Stimulated activated CD4-positive, alpha-beta T cell treated with anti-CD3 and anti-CD28 coated beads, Interleukin-1b, Interleukin-23, amount 100 ng/mL, for 24 hours (primary cell): ENCODE measurements around the gene KLHL29.
"Not testable (repeated sequence)": the region's sequence is repeated elsewhere in the genome, so short reads cannot be mapped to it uniquely, and the experiment has no call there.

Experiments used
- DNase-seq, 4 experiments: peaks; one replicate each; pipeline ENCODE4 v3.0.0-alpha.2; 2020; ENCODE audit warnings: low read depth in 4 of 4, low spot score in 1 of 4

The KLHL29 gene

DNA sequence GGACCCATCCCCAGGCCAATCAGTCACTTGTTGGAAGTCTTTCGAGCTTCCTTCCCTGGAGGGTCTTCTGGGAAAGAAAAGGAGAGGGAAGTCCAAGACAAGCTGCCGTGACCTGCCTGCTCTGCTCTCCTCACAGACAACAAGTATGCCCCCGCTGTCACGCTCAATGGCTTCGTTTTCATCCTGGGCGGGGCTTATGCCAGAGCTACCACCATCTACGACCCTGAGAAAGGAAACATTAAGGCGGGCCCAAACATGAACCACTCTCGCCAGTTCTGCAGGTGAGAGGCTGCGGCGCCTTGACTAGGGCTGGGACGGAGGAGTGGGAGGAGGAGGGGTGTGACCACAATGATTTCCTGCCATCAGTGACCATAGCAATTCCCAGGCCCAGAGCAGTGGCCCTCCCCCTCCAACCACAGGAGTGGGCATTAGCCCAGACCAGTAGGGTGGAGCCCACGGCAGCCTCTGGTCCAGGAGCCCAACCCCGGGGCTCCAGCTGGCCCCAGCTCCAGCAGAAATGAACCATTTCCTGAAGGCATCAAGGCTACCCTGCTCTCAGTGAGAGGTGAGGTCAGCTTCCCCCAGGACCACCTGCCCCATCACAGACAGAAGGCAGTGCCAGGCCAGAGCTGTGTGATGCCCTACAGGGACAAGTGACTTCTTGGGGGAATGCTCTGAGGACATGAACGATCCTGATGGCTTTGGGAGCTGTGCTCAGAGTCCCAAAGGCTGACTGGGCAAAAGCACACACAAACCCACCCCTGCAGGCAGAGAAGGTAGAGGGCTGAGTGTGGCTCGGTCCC lies 318.8 kb downstream of the KLHL29 start:
- no peak for DNase-seq

- DNase-seq: no peak
Observed at GRCh38 chr2:23705771-23706612, 321.0 kb downstream of the KLHL29 start.

DNA sequence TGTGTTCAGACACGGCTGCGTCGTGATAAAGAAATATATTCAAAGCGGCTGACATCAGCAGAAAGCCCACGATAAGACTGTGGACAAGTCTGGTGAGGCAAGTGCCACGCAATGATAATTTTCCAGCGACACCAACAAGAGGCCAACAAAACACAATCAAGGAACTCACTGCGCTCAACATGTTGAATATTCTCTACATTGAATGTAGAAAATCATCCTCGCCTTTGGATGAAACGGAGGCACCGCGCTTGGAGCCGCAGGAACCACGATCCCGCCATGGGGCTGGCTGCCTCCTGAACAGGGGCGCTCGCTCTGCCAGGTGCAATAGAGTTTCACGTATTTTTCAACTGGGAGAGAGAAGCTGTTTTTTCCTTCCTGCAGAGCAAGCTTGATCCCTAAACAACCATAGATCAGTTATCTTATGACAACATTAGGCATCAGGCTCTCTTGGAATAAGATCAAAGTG lies 321.7 kb downstream of the KLHL29 start:
- no peak for DNase-seq

GRCh38 chr2:23707096-23707495 lies 322.1 kb downstream of the KLHL29 start:
- DNase-seq: no peak

DNA sequence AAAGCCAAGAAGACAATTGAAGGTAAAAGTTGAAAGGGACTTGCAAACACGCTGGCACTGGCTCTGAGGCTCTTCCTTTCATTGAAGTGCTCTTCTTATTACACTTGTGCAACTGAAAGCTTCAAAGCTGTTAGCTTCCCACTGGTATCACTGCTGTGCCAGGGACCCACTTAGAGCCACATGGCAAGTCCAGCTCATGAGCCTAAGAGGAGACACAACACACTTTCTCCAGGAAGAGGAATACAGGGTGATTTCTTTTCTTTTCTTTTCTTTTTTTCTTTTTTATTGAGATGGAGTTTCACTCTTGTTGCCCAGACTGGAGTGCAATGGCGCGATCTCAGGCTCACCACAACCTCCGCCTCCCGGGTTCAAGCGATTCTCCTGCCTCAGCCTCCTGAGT lies 323.8 kb downstream of the KLHL29 start:
- no peak for DNase-seq

GRCh38 chr2:23709311-23709710 lies 324.3 kb downstream of the KLHL29 start:
- DNase-seq: no peak

GRCh38 chr2:23711979-23712755 lies 327.2 kb downstream of the KLHL29 start:
- DNase-seq: no peak

DNA sequence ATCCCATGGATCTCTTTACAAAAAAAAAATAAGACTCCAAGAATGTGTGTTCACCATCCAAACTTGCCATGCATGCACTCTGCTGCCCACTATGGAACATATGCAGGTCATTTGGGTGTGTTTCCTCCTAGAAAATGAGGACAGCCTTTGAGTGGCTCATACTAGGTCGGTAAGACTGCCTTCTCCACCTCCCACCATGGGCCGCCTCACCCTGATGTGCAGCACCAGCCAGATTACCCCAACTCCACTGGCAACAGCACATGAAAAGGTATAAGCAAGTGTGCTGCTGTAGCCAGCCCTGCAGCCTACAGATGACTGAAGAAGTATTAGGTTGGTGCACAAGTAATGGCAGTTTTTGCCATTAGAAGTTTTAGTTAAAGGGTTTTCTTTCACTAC lies 327.8 kb downstream of the KLHL29 start:
- DNase-seq: no peak

GRCh38 chr2:23713351-23713750 lies 328.4 kb downstream of the KLHL29 start:
- DNase-seq: no peak

DNA sequence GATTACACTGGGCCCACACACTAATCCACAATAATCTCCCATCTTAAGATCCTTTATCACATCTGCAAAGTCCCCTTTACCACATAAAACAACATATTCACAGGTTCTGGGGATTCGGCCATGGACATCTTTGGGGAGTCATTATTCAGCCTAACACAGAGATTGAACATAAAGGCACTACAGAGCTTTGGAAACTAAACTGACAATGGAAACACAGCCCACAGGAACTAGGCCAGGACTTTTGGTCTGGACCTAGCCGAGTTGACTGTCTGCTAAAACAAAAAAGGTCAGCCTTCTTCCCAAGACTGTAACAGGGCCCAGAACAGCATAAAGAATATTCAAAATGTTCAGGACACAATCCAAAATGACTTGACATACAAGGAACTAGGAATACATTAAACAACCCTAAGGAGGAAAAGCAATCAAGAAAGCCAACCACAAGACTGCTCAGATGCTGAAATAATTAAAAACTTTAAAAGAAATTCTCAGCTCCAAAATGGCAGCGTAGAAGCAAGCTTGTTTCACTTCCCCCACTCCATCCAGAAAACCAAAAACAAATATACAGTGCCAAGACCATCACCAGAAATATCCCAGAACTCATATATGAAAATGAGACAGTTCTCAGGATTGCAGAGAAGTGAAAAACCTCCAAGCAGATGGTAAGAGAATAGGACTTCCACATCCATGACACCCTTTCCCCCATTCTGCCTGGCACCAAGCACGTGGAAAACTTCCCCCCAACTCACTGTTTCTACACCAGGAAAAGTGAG lies 334.1 kb downstream of the KLHL29 start:
- DNase-seq: no peak

DNA sequence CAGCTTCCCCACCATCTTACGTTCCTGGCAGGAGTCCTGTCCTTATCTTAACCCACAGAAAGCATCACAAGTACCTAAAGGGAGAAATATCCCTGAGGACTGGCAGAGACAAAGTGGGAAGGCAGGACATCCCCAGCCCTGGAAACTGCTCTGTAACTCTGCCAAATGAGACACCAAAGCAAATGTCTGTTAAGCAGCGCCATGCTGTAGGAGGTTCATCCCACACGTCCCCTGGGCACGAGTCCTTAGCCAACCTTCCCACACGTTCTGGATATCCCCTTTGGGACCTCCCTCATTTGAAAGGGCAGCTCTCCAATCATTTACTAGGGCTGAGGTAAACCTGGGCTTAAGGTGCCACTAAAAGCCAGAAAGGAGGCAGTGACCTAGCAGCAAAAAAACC lies 334.7 kb downstream of the KLHL29 start:
- no peak for DNase-seq

DNA sequence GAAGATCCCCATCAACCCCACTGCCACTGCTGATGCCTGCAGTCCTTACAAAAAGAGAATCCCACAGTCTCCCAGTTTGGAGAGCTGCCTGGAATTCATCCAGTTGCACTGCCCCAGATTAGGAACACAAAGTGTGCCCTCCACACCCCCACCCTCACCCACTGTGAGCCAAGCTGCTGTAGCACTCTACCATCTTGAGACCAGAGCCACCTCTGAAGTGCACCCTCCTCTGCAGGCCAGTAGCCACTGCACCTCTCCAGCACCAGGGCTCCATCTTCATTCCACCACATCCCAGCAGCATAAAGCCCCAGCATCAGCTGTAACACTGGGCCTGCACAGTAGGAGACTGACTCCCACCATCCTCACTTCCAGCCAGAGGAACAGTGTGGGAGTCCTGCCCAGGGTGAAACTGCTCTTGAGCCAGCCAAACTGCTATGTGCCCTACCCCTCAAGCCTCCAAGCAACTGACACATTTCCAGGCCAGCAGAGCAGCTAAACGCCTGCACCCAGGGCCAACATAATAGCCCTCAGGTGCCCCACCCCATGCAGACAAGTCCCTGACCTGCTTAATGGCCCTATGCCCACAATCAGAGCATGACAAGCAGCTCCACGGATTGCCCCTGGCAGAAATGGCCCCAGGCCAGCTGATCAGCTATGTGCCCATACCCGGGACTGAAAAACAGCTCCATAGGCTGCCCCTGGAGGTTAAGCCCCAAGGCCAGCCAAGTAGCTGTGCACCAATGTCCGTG lies 335.9 kb downstream of the KLHL29 start:
- DNase-seq: no peak

DNA sequence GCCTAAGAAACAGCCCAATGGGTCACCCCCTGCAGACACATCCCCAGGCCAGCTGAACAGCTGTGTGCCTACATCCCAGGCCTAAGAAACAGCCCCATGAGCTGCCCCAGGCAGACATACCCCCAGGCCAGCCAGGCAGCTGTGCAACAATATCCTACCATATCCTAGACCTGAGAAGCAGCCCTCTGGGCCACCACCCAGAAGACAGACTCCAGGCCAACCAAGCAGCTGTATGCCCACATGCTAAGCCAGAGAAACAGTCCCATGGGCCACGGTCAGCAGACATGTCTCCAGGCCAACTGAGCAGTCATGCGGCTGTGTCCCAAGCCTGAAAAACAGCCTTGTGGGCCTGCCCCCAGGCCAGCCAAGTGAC lies 336.5 kb downstream of the KLHL29 start:
- DNase-seq: no peak

DNA sequence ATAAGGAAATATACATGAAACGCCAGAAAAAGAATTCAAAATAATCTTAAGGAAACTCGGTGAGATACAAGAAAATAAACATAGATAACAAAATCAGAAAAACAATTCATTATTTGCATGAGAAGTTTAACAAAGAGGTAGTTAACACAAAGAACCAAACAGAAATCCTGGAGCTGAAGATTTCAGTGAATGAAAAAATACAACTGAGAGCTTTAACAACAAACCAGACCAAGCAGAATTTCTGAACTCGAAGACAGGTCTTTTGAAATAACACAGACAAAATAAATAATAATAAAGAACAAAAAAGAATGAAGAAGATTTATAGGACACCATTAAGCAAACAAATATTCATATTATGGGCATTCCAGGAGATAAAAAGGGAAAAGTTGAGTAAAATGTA lies 337.3 kb downstream of the KLHL29 start:
- DNase-seq: no peak

- DNase-seq: not testable (repeated sequence)
Observed at GRCh38 chr2:23723029-23723428, 338.1 kb downstream of the KLHL29 start.

DNA sequence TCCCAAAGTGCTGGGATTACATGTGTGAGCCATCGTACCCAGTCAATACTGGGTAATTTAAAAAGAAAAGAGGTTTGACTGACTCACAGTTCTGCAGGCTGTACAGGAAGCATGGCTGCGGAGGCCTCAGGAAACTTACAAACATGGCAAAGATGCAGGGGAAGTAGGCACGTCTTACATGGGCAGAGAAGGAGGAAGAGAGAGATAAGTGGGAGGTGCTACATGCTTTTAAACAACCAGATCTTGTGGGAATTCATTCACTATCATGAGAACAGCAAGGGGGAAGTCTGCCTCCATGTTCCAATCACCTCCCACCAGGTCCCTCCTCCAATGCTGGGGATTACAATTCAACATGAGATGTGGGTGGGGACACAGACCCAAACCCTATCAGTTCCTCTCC lies 349.4 kb downstream of the KLHL29 start:
- DNase-seq: no peak

GRCh38 chr2:23736783-23737182 lies 351.8 kb downstream of the KLHL29 start:
- not testable (repeated sequence) for DNase-seq

DNA sequence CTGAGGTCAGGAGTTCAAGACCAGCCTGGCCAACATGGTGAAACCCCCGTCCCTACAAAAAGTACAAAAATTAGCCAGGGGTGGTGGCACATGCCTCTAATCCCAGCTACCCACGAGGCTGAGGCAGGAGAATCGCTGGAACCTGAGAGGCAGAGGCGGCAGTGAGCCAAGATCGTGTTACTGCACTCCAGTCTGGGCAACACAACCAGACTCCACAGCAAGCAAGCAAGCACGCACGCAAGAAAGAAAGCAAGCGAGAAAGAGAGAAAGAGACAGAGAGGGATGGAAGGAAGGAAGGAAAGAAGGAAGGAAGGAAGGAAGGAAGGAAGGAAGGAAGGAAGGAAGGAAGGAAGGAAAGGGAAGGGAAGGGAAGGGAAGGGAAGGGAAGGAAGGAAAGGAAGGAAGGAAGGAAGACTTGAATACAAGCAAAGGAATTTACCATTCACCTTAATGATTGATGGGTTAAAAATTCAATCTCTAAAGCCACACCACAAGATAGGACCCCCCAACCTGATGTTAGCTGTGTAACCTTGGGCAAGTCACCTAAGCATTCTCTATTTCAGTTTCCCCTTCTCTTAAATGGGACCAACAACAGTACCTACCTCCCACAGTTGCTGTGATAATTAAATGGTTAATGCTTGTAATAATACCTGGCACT lies 360.2 kb downstream of the KLHL29 start:
- no peak for DNase-seq

DNA sequence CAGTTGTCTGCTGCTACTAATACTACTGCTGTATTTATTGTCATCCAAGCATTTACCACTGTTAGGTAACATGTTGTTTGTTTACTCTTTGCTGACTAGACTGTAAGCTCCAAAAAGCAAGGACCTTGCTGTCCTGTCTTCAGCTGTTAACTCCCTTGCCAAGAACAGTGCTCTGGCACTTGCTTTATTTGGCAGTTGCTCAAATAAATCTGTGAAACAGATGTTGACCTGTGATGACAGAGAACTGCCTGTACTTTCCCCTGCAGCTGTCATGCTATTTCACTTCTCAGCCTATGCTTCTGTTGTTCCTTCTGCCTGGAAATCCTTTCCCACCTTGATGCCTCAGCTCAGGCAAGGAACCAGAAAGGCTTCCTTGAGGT lies 360.7 kb downstream of the KLHL29 start:
- no peak for DNase-seq
